Liver (tissue), 9 donors: ENCODE data around the gene GTF2IRD1. TPM values are rescaled to one million over a fixed set of nuclear protein-coding genes. Genes with fewer than 3 reads are reported as not detected.

Experiments
- DNase-seq: peaks from one replicate; pipeline ENCODE4 v3.0.0-alpha.2; 2017; ENCODE audit warnings: low spot score
- H3K27ac ChIP-seq, 2 donors: one replicate each; pipeline ENCODE4 v1.7.0; 2013; ENCODE audit warnings: inconsistent platforms in 2 of 2, low read length in 2 of 2, control low read depth in 1 of 2, low read depth in 1 of 2, mild to moderate bottlenecking in 1 of 2
- H3K27me3 ChIP-seq, 4 donors: one replicate each; pipeline versions ENCODE4 v1.6.1 to v1.7.0; 2013; ENCODE audit warnings: low read length in 3 of 4, inconsistent platforms in 1 of 4, mild to moderate bottlenecking in 1 of 4, moderate library complexity in 1 of 4; ENCODE audit not compliant: control insufficient read depth in 4 of 4, insufficient read depth in 4 of 4
- H3K36me3 ChIP-seq, 4 donors: one replicate each; pipeline versions ENCODE4 v1.6.1 to v1.7.0; 2013; ENCODE audit warnings: low read length in 3 of 4, mild to moderate bottlenecking in 3 of 4, low read depth in 1 of 4, moderate library complexity in 1 of 4; ENCODE audit not compliant: control insufficient read depth in 4 of 4, insufficient read depth in 3 of 4
- H3K4me1 ChIP-seq, 4 donors: one replicate each; pipeline versions ENCODE4 v1.6.1 to v1.7.0; 2013; ENCODE audit warnings: low read length in 3 of 4, mild to moderate bottlenecking in 3 of 4, moderate library complexity in 1 of 4; ENCODE audit not compliant: control insufficient read depth in 4 of 4, insufficient read depth in 4 of 4
- H3K4me3 ChIP-seq, 3 donors: one replicate each; pipeline versions ENCODE4 v1.6.1 to v1.7.0; 2013; ENCODE audit warnings: low read length in 3 of 3, control low read depth in 1 of 3, low read depth in 1 of 3, mild to moderate bottlenecking in 1 of 3
- H3K9ac ChIP-seq, 2 donors: one replicate each; pipeline ENCODE4 v1.7.0; 2013; ENCODE audit warnings: low read length in 2 of 2, mild to moderate bottlenecking in 2 of 2, moderate library complexity in 2 of 2, control low read depth in 1 of 2, low read depth in 1 of 2
- H3K9me3 ChIP-seq, 4 donors: one replicate each; pipeline versions ENCODE4 v1.6.1 to v1.7.0; 2013; ENCODE audit warnings: low read length in 3 of 4; ENCODE audit not compliant: control insufficient read depth in 4 of 4
- ATF3 ChIP-seq: IDR thresholded peaks from 2 replicates; pipeline ENCODE4 v1.6.1; 2016; ENCODE audit warnings: antibody characterized with exemption
- EGR1 ChIP-seq, 2 donors: IDR thresholded peaks; 2 replicates each; pipeline ENCODE4 v1.6.1; 2016 to 2018; ENCODE audit warnings: antibody characterized with exemption in 2 of 2, low read depth in 2 of 2
- FOXA1 ChIP-seq: IDR thresholded peaks from 2 replicates; pipeline ENCODE4 v1.6.1; 2016; ENCODE audit warnings: antibody characterized with exemption
- FOXA2 ChIP-seq: IDR thresholded peaks from 2 replicates; pipeline ENCODE4 v1.6.1; 2016; ENCODE audit warnings: antibody characterized with exemption
- GABPA ChIP-seq, 2 donors: IDR thresholded peaks in 1 of 2; conservative IDR thresholded peaks in 1 of 2; 2 replicates each; pipeline ENCODE4 v1.6.1; 2016; ENCODE audit warnings: antibody characterized with exemption in 2 of 2, mild to moderate bottlenecking in 1 of 2, moderate library complexity in 1 of 2
- HNF4A ChIP-seq, 2 donors: conservative IDR thresholded peaks; 2 replicates each; pipeline ENCODE4 v1.6.1; 2016; ENCODE audit warnings: antibody characterized with exemption in 2 of 2, mild to moderate bottlenecking in 2 of 2
- HNF4G ChIP-seq: IDR thresholded peaks from 2 replicates; pipeline ENCODE4 v1.6.1; 2016; ENCODE audit warnings: antibody characterized with exemption
- JUND ChIP-seq, 2 donors: IDR thresholded peaks; 2 replicates each; pipeline ENCODE4 v1.6.1; 2016; ENCODE audit warnings: antibody characterized with exemption in 2 of 2
- NR2F2 ChIP-seq: IDR thresholded peaks from 2 replicates; pipeline ENCODE4 v1.6.1; 2016; ENCODE audit warnings: antibody characterized with exemption
- RAD21 ChIP-seq, 2 donors: IDR thresholded peaks; 2 replicates each; pipeline ENCODE4 v1.6.1; 2016; ENCODE audit warnings: antibody characterized with exemption in 2 of 2, mild to moderate bottlenecking in 2 of 2
- REST ChIP-seq: IDR thresholded peaks from 2 replicates; pipeline ENCODE4 v1.6.1; 2016; ENCODE audit warnings: antibody characterized with exemption, mild to moderate bottlenecking
- RXRA ChIP-seq, 2 donors: IDR thresholded peaks; 2 replicates each; pipeline ENCODE4 v1.6.1; 2017 to 2018; ENCODE audit warnings: antibody characterized with exemption in 2 of 2, mild to moderate bottlenecking in 1 of 2
- SP1 ChIP-seq: IDR thresholded peaks from 2 replicates; pipeline ENCODE4 v1.6.1; 2018; ENCODE audit warnings: antibody characterized with exemption, mild to moderate bottlenecking
- TAF1 ChIP-seq: conservative IDR thresholded peaks from 2 replicates; pipeline ENCODE4 v1.6.1; 2016; ENCODE audit warnings: antibody characterized with exemption, mild to moderate bottlenecking
- YY1 ChIP-seq: IDR thresholded peaks from 2 replicates; pipeline ENCODE4 v1.6.1; 2016; ENCODE audit warnings: antibody characterized with exemption, mild to moderate bottlenecking
- WGBS: extraction: QIAGEN DNeasy Blood & Tissue Kit; methylation state at CpG from one replicate; pipeline ENCODE4 v1.1.7; 2013; 5-methylcytosine and 5-hydroxymethylcytosine counted together
- polyA plus RNA-seq, 2 donors: library from polyadenylated mRNA; stranded (reverse) in 1 of 2; unstranded in 1 of 2; fragments of 200-250 nt in 1 of 2; fragments of >200 nt in 1 of 2; fragmentation: Nextera tagmentation in 1 of 2; extraction: Ambion mirVana in 1 of 2; gene quantifications; one replicate each; pipeline versions ENCODE4 v1.2.1 to v1.2.3, GENCODE V29; 2013 to 2015
- total RNA-seq, 2 donors: library from RNA; depleted of rRNA; stranded (reverse); fragments of >200 nt; gene quantifications; one replicate each; pipeline ENCODE4 v1.2.3, GENCODE V29; 2014
- TF ChIP-seq, protein P1 (sequence below): fragments of 150-350 bp; IDR thresholded peaks from 2 replicates; pipeline ENCODE4 v1.5.1; 2017; ENCODE audit warnings: improper control_type of control experiment, low read depth, low read length; ENCODE audit not compliant: missing input control
- TF ChIP-seq, protein P2 (sequence below): IDR thresholded peaks from 2 replicates; pipeline ENCODE4 v1.6.1; 2016; ENCODE audit warnings: antibody characterized with exemption
- TF ChIP-seq, protein P3 (sequence below): IDR thresholded peaks from 2 replicates; pipeline ENCODE4 v1.6.1; 2016; ENCODE audit warnings: antibody characterized with exemption
- donor health status: healthy.
- donor health status: healthy.
- donor health status: healthy.
- donor health status: healthy.
- donor health status: healthy.

GTF2IRD1 gene
- total and polyA plus RNA-seq, 4 donors = 2.0 to 7.4 (median 3.3) TPM

DNA sequence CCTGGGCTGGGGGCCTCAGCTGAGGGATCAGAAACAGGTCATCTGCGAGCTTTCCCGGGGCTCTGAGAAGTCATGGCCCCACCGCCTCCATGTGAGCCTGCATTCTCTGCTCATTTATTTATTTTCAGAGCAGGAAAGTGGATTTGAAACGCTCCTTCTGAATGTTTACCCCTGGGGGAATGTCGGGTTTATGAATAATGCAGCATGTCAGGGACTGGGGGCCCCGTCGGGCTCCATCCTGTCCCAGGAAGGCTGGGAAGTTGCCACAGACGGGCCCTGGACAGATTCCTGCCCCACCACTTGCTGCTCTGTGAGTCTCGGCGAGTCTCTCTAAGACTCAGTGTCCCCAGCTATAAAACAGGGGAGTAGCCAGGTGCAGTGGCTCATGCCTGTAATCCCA lies 11.9 kb upstream of the GTF2IRD1 start:
- Histone ChIP-seq H3K36me3 (no peaks in the 10 kb centered on the region), H3K9me3 (peaks cover 0 to 4% (median 0%) of the 10 kb centered on the region in 4 donors), H3K4me1 (no peaks in the 10 kb centered on the region), H3K9ac (no peak overlapping the region), H3K27me3 (no peaks in the 10 kb centered on the region), H3K27ac (no peak overlapping the region), H3K4me3 (no peak overlapping the region)
- no peak for TF ChIP-seq YY1
- no peak for TF ChIP-seq NR2F2
- no peak for TF ChIP-seq HNF4A (conservative IDR thresholded peaks at IDR 0.05)
- TF ChIP-seq RAD21 (IDR thresholded peaks at IDR 0.05) = no peak
- TF ChIP-seq, protein P1, sequence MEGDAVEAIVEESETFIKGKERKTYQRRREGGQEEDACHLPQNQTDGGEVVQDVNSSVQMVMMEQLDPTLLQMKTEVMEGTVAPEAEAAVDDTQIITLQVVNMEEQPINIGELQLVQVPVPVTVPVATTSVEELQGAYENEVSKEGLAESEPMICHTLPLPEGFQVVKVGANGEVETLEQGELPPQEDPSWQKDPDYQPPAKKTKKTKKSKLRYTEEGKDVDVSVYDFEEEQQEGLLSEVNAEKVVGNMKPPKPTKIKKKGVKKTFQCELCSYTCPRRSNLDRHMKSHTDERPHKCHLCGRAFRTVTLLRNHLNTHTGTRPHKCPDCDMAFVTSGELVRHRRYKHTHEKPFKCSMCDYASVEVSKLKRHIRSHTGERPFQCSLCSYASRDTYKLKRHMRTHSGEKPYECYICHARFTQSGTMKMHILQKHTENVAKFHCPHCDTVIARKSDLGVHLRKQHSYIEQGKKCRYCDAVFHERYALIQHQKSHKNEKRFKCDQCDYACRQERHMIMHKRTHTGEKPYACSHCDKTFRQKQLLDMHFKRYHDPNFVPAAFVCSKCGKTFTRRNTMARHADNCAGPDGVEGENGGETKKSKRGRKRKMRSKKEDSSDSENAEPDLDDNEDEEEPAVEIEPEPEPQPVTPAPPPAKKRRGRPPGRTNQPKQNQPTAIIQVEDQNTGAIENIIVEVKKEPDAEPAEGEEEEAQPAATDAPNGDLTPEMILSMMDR = no peak
- no peak for TF ChIP-seq TAF1
- no peak for TF ChIP-seq FOXA1
- no peak for TF ChIP-seq ATF3
- TF ChIP-seq, protein P2, sequence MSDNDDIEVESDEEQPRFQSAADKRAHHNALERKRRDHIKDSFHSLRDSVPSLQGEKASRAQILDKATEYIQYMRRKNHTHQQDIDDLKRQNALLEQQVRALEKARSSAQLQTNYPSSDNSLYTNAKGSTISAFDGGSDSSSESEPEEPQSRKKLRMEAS = no peak
- DNase-seq = no peak
- WGBS = 84% methylated on average over 10 of the region's 10 CpGs

- H3K27me3 ChIP-seq = no peaks in the 10 kb centered on the region
- no peaks in the 10 kb centered on the region for H3K4me1 ChIP-seq
- H3K9ac ChIP-seq = no peak overlapping the region
- no peak overlapping the region for H3K4me3 ChIP-seq
- H3K9me3 ChIP-seq = no peaks in the 10 kb centered on the region
- no peak overlapping the region for H3K27ac ChIP-seq
- DNase-seq = no peak
- TF ChIP-seq SP1 = no peak
- TF ChIP-seq RXRA (IDR thresholded peaks at IDR 0.05) = no peak
- TF ChIP-seq JUND (IDR thresholded peaks at IDR 0.05) = no peak
- no peak for TF ChIP-seq YY1
- no peak for TF ChIP-seq ATF3
- no peak for TF ChIP-seq REST
- TF ChIP-seq HNF4A (conservative IDR thresholded peaks at IDR 0.05) = no peak
- TF ChIP-seq GABPA (IDR thresholded peaks at IDR 0.05 in 1 of 2, conservative IDR thresholded peaks at IDR 0.05 in 1 of 2) = no peak
- no peak for TF ChIP-seq FOXA1
- TF ChIP-seq HNF4G = no peak
- TF ChIP-seq, protein P2 = no peak
- TF ChIP-seq FOXA2 = no peak
- TF ChIP-seq RAD21 (IDR thresholded peaks at IDR 0.05) = no peak
- no peak for TF ChIP-seq NR2F2
- no peak for TF ChIP-seq EGR1 (IDR thresholded peaks at IDR 0.05; ENCODE audit: low read depth in 2 of 2)
- no peak for TF ChIP-seq TAF1
- TF ChIP-seq, protein P1 = no peak
- TF ChIP-seq, protein P3, sequence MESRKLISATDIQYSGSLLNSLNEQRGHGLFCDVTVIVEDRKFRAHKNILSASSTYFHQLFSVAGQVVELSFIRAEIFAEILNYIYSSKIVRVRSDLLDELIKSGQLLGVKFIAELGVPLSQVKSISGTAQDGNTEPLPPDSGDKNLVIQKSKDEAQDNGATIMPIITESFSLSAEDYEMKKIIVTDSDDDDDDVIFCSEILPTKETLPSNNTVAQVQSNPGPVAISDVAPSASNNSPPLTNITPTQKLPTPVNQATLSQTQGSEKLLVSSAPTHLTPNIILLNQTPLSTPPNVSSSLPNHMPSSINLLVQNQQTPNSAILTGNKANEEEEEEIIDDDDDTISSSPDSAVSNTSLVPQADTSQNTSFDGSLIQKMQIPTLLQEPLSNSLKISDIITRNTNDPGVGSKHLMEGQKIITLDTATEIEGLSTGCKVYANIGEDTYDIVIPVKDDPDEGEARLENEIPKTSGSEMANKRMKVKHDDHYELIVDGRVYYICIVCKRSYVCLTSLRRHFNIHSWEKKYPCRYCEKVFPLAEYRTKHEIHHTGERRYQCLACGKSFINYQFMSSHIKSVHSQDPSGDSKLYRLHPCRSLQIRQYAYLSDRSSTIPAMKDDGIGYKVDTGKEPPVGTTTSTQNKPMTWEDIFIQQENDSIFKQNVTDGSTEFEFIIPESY = no peak
- H3K36me3 ChIP-seq = no peaks in the 10 kb centered on the region
- WGBS = 78% methylated on average over 21 of the region's 21 CpGs
Observed at GRCh38 chr7:74443543-74444247, 10.0 kb upstream of the GTF2IRD1 start.
